ENCODE measurements around the gene TBXAS1. TPM values are rescaled to one million over a fixed set of nuclear protein-coding genes. Genes with fewer than 3 reads are reported as not detected.

The TBXAS1 gene
- total RNA-seq, 2 experiments from 2014 or later, result 5.5 to 6.0 TPM

GRCh38 chr7:139846297-139846696 lies 17.2 kb downstream of the TBXAS1 start:
- ATAC-seq (ENCODE audit: poor library complexity), result no peak
- no peak overlapping the region for H3K4me3 ChIP-seq (ENCODE audit: low read length)
- intact Hi-C loops (cut with DNase I, micrococcal nuclease), result no loop called here
- H3K27ac Mint-ChIP-seq, result no peak overlapping the region
- TF ChIP-seq CTCF (IDR thresholded peaks at IDR 0.05), result no peak
- ChIA-PET POLR2A (no interaction called here), CTCF (no interaction called here)
- H3K36me3 Mint-ChIP-seq (ENCODE audit: low read depth), result no peaks in the 10 kb centered on the region
- H3K9me3 Mint-ChIP-seq, result no peaks in the 10 kb centered on the region
- H3K9me3 ChIP-seq (ENCODE audit: control insufficient read depth in 1 of 2, insufficient read depth in 1 of 2, low read length in 2 of 2), result no peaks in the 10 kb centered on the region
- no peak overlapping the region for H3K4me3 Mint-ChIP-seq
- no peaks in the 10 kb centered on the region for H3K36me3 ChIP-seq (ENCODE audit: insufficient read depth, low read length)
- H3K27ac ChIP-seq (ENCODE audit: low read depth in 1 of 2, low read length in 2 of 2), result no peak overlapping the region
- DNase-seq, result no peak
- H3K27me3 Mint-ChIP-seq, result no peaks in the 10 kb centered on the region
- no peaks in the 10 kb centered on the region for H3K4me1 Mint-ChIP-seq (ENCODE audit: low read depth)
- no peaks in the 10 kb centered on the region for H3K27me3 ChIP-seq (ENCODE audit: control insufficient read depth in 1 of 2, insufficient read depth in 2 of 2, low read length in 2 of 2)
- H3K4me1 ChIP-seq (ENCODE audit: insufficient read depth, low read length), result no peaks in the 10 kb centered on the region

- Histone ChIP-seq H3K9me3 (ENCODE audit: control insufficient read depth in 1 of 2, insufficient read depth in 1 of 2, low read length in 2 of 2) (no peaks in the 10 kb centered on the region), H3K27me3 (ENCODE audit: control insufficient read depth in 1 of 2, insufficient read depth in 2 of 2, low read length in 2 of 2) (no peaks in the 10 kb centered on the region), H3K36me3 (ENCODE audit: insufficient read depth, low read length) (no peaks in the 10 kb centered on the region), H3K4me3 (ENCODE audit: low read length) (no peak overlapping the region), H3K4me1 (ENCODE audit: insufficient read depth, low read length) (peaks cover 4% of the 10 kb centered on the region), H3K27ac (ENCODE audit: low read depth in 1 of 2, low read length in 2 of 2) (no peak overlapping the region)
- TF ChIP-seq CTCF (IDR thresholded peaks at IDR 0.05), result no peak
- no peak for DNase-seq
- ChIA-PET POLR2A (no interaction called here), CTCF (no interaction called here)
- H3K27ac Mint-ChIP-seq, result no peak overlapping the region
- intact Hi-C loops (cut with DNase I, micrococcal nuclease), result no loop called here
- H3K9me3 Mint-ChIP-seq, result no peaks in the 10 kb centered on the region
- no peak for ATAC-seq (ENCODE audit: poor library complexity)
- no peaks in the 10 kb centered on the region for H3K36me3 Mint-ChIP-seq (ENCODE audit: low read depth)
- H3K4me1 Mint-ChIP-seq (ENCODE audit: low read depth), result peaks cover 2% of the 10 kb centered on the region
- no peak overlapping the region for H3K4me3 Mint-ChIP-seq
- H3K27me3 Mint-ChIP-seq, result no peaks in the 10 kb centered on the region
Measured at GRCh38 chr7:139848274-139848673, 19.2 kb downstream of the TBXAS1 start.

- no peaks in the 10 kb centered on the region for H3K27me3 ChIP-seq (ENCODE audit: control insufficient read depth in 1 of 2, insufficient read depth in 2 of 2, low read length in 2 of 2)
- no peak overlapping the region for H3K27ac ChIP-seq (ENCODE audit: low read depth in 1 of 2, low read length in 2 of 2)
- H3K9me3 Mint-ChIP-seq, result no peaks in the 10 kb centered on the region
- H3K9me3 ChIP-seq (ENCODE audit: control insufficient read depth in 1 of 2, insufficient read depth in 1 of 2, low read length in 2 of 2), result no peaks in the 10 kb centered on the region
- no peak overlapping the region for H3K4me3 Mint-ChIP-seq
- ChIA-PET CTCF (no interaction called here), POLR2A (no interaction called here)
- intact Hi-C loops (cut with DNase I, micrococcal nuclease), result no loop called here
- DNase-seq (no peak), ATAC-seq (ENCODE audit: poor library complexity) (no peak)
- H3K4me3 ChIP-seq (ENCODE audit: low read length), result no peak overlapping the region
- H3K4me1 ChIP-seq (ENCODE audit: insufficient read depth, low read length), result peaks cover 24% of the 10 kb centered on the region
- no peaks in the 10 kb centered on the region for H3K36me3 ChIP-seq (ENCODE audit: insufficient read depth, low read length)
- H3K4me1 Mint-ChIP-seq (ENCODE audit: low read depth), result peaks cover 26% of the 10 kb centered on the region
- no peaks in the 10 kb centered on the region for H3K36me3 Mint-ChIP-seq (ENCODE audit: low read depth)
- H3K27ac Mint-ChIP-seq, result no peak overlapping the region
- TF ChIP-seq CTCF (IDR thresholded peaks at IDR 0.05), result no peak
- H3K27me3 Mint-ChIP-seq, result no peaks in the 10 kb centered on the region
Measured at GRCh38 chr7:139850906-139851305, 21.8 kb downstream of the TBXAS1 start.
